ENCODE results near the gene VKORC1L1.
"Not testable (repeated sequence)": the region's sequence is repeated elsewhere in the genome, so short reads cannot be mapped to it uniquely, and the experiment has no call there.

The VKORC1L1 gene

DNA sequence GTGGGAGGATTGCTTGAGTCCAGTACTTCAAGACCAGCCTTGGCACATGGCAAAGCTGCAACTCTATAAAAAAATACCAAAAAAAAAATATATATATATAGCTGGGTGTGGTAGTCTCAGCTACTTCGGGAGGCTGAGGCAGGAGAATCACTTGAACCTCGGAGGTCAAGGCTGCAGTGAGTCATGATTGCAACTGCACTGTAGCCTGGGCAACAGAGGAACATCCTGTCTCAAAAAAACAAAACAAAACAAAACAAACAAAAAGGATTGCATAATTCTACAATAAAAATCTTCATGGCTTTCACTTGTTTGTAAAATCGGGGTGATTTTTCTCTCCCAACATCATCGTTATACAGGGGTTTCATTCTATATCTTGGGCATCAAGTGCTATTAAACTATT lies 74.0 kb downstream of the VKORC1L1 start:
- no peak for DNase-seq

DNA sequence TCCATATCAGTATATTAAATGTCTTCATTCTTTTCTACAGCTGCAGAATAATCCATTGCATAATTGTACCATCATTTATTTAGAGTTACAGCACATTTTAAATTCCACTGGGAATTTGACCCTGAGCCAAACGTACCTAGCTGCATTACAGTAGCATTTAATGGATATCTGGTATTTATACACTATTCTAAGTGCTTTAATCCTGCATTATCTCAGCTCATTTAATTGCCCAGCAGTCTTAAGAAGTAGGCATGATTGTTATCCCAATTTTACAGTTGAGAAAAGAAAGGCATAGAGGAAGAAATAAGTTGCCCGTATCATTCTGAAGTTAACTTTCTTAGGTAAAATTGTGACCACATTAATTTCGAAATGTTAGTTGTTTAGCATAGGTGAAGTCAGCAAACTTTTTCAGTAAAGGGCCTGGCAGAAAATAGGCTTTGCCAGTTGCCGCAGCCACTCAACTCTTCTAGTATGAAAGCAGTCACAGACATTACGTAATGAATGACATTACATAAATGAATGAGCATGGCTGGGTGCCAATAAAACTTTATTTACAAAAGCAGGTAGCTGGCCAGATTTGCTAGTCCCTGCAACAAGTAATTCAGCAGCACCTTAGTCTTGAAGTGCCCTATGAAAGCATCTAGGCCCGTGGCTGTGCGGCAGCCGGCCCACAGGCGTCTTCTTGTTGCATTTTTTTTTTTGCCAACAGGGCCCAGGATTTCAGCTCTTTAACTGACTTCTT lies 79.1 kb downstream of the VKORC1L1 start:
- no peak for DNase-seq

DNA sequence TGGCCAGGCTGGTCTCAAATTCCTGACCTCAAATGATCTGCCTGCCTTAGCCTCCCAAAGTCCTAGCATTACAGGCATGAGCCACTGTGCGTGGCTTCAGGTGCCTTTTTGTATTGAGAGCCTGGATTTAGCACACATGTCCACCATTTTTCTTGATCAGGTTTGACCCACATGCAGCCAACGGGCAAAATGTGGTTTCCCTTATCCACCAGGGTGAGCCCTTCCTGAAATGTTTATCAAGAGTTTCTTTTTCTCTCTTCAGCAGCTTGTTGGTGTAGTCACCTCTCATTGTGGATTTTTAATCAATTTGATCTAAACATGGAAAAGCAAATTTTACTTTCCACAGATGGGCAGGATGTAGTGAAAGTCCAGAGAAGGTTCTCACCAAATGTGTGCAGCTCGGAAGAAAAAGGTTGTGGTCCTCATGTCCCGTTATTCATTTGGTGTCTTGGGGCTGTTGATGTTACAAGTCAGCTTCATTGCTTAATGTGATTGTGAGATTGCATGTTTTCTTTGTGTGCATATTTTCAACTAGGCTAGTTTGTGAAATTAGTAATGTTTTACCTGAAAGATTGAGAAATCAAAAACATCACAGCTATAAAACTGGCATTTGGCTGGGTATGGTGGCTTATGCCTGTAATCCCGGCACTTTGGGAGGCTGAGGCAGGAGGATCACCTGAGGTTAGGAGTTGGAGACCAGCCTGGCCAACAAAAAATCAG lies 80.3 kb downstream of the VKORC1L1 start:
- no peak for DNase-seq

DNA sequence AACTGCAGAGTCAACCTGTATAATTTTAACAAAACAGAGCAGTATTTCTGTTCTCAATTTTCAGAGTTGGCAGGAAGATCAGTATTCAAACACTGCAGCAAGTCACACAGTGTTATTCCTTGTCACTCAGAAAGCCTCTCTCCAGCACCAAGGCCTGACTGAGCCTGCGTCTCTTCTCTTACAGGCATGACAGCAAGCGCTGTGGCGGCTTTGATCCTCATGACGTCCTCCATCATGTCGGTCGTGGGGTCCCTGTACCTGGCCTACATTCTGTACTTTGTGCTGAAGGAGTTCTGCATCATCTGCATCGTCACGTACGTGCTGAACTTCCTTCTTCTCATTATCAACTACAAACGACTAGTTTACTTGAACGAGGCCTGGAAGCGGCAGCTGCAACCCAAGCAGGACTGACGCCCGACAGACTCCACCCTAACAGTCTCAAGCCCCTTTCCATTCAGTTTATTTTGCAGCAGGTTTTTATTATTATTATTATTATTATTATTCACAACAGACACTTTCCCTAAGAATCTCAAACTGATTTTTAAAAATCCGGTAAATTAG lies 81.1 kb downstream of the VKORC1L1 start:
- no peak for DNase-seq

DNA sequence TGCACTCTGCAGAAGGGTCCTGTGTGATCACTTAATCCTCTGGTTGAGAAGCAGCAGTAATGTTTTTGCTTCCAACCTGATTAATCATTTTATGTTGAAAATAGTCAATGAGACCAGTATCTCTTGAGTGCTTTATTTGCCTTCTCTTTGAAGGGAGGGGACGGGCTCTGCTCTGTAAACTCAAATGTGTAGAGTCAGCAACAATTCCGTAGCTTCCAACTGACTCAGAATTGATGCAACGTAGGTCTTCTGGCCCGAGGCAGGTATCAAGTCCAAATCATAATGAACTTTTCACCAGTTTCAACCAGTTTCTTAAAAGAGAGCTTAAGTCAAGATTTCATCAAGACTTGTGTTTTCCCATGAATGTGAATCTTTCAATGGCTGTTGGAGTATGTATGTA lies 82.8 kb downstream of the VKORC1L1 start:
- DNase-seq: no peak

DNA sequence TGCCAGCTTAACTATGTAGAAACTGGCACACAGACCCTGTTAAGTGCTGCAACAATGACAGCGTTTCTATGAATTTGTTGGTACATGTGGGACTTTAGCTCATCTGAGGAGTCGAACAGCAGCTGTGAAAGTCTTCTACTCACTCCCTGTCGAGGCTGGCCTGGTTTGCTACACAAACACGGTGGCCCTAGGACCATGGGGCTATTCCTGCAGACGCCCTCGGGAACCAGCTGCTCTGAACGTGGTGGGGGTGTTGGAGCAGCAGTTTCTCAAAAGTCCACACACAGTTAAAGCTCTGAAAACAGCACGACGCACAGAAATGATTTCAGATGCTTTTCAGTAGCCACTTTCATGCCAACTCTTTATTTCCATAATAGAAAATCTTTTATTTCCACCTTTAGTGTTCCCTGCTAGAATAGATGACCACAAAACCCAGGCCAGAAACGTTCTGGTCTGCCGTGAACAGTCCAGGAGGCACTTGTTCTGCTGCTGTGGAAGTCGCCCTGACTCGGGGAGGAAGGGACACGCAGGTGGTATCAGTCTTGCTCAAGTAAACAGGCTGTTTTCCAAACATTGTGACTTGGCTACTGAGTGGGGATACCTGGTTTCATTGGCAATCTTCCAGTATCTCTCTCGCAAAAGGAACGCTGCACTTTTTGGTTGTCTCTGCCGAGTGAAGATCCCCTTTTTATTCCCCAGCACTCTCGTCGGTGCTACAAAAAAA lies 87.6 kb downstream of the VKORC1L1 start:
- no peak for DNase-seq

DNA sequence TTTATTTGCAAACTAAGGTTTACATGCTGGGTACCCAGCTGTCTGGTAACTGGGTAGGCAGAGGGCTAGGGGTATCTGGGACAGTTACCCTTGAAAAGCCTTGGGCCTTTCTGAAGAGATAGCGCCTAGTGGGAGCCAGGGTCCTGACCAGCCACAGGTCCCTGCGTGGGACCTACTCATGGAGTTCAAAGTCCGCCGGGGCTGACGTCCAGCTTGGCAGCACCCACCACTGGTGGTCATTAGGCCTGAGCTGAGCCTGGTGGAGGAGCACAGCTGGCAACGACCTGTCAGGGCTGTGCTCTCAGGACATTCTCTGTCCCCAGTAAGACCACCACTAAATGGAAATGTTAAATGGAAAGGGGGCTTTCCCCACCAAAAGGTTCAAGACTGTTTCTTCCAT lies 89.2 kb downstream of the VKORC1L1 start:
- DNase-seq: no peak

DNA sequence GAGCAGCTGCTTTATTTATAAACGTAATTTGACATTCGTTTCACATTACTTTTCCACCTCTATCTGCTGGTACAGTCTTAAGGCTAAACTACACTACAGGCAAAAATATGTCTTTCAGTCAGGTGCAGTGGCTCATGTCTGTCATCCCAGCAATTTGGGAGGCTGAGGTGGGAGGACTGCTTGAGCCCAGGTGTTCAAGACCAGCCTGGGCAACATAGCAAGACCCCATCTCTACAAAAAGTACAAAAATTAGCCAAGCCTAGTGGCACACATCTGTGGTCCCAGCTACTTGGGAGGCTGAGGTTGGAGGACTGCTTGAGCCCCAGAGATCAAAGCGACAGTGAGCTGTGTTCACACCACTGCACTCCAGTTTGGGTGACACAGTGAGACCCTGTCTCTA lies 91.8 kb downstream of the VKORC1L1 start:
- DNase-seq: not testable (repeated sequence)

DNA sequence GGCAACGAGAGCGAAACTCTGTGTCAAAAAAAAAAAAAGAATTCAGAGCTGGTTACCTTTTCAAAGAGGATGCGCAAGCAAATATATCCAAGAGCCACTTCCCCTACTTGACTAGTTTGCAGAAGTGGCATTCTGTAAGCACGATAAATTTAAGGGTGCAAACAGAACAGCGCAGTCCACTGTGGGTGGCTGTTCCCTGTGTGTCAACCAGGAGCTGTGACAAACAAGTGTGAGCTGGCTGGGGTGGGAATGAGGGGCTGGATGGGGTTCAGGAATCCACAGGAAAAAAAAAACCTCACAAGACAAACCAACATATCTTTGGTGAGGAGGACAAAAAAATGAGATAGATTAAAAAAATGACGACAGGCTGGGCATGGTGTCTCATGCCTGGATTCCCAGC lies 93.3 kb downstream of the VKORC1L1 start:
- no peak for DNase-seq

DNA sequence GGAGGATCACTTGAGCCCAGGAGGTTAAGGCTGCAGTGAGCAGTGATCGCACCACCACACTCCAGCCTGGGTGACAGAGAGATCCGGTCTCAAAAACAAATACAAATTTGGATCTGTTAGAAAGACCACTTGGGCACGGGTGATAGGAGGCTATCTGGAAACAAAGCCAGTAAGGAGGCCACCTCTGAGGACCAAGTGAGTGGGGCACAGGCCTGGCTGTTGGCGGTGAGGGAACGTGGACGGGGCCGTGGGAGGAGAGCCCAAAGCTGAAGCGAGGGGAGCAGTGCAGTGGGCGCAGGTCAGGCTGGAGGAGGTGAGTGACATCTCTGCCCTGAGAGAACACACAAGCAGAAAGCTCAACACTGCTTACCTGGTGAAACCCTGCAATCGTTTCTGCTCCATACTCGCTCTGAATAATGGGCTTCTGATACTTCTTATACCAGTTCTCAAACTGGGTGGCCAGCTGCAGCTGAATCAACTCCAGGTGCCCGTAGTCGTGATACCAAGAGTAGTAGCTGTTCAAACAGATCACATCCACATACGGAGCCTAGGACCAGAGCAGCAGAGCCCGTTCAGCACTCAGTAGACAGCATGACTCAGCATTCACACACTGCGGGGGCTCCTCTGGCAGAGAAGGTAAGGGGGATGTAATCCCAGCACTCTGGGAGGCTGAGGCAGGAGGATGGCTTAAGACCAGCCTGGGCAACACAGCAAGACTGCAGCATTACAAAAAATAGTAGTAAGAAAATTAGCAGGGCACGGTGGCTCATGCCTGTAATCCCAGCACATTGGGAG lies 94.7 kb downstream of the VKORC1L1 start:
- DNase-seq: no peak

DNA sequence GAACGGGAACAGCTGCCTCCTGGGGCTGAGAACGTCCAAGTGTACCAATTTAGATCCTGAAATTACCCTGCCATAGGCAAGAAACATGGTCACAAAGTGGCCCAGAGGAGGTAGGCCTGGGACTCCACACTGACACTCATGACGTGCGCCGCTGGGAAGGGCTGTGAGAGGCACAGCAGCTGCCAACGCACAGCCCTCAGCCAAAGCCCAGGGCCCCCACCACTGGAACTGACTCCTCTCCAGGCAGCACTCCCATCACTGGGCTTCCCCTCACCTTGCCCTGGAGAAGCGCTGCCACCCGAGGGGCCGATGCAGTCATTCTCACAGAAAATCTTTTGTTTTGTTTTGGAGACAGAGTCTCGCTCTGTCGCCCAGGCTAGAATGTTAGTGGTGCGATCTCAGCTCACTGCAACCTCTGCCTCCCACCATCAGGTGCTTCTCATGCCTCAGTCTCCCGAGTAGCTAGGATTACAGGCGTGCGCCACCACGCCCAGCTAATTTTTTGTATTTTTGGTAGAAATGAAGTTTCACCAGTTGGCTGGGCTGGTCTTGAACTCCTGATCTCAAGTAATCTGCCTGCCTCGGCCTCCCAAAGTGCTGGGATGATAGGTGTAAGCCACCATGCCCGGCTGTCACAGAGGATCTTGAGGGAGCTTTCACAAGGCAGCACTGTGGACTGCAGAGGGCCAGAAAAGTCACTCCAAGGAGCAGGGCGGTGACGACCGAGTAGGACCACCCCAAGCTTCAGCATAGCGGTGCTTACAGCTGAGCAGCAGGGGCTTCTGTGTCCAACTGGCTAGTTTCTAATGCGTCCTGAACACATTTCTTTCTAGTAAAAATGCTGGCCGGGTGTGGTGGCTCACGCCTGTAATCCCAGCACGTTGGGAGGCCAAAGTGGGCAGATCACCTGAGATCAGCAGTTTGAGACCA lies 95.6 kb downstream of the VKORC1L1 start:
- DNase-seq: no peak

DNA sequence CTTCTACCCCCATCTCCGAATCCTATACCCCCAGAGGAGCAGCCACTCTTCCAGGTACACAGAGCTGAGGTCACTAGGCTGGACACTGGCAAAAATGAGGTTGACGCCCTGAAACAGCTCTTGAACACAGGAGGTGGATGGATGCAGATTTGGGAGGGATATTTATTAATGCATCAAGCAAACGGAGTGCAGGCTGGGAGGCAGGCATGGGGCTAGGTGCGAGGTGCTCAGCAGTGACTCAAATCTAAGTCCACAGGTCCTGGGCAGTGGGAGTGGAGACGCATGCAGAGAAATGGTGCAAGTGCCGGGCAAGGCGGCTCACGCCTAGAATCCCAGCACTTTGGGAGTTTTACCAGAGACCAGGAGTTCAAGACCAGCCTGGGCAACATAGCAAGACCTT lies 98.1 kb downstream of the VKORC1L1 start:
- DNase-seq: no peak

DNA sequence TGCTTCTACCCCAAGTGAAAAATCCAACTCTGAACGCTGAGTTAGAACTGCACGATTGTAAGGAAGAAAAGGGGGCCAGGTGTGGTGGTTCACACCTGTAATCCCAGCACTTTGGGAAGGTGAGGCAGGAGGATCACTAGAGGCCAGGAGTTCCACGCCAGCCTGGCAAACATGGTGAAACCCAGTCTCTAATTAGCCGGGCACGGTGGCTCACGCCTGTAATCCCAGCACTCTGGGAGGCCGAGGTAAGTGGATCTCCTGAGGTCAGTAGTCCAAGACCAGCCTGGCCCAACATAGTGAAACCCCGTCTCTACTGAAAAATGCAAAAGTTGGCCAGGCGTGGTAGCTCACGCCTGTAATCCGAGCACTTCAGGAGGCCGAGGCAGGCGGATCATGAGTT lies 100.1 kb downstream of the VKORC1L1 start:
- DNase-seq: no peak

DNA sequence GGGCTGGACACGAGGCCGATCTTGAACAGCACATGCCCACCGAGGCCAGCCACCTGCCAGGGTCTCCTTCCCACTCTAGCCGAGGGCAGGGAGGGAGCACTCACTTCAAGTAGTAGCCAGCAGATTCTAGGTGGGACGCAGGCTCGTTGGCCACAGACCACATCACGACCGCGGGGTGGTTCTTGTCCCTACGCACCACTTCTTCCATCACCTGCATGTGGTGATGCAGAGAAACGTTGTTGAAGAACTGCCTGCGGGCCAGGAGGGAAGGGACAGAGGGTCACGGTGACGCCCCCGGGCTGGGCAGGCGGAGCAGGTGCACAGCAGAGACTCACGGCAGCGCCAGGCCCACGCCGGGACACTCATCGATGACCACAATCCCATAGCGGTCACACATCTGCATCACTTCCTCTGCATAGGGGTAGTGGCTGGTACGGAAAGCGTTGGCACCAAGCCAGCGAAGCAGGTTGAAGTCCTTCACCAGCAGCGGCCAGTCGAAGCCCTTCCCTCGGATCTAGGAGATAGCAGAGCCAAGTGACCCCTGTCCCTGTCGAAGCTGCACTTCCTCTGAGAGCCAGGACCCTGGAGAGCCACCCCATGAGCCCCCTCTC lies 101.4 kb downstream of the VKORC1L1 start:
- no peak for DNase-seq

DNA sequence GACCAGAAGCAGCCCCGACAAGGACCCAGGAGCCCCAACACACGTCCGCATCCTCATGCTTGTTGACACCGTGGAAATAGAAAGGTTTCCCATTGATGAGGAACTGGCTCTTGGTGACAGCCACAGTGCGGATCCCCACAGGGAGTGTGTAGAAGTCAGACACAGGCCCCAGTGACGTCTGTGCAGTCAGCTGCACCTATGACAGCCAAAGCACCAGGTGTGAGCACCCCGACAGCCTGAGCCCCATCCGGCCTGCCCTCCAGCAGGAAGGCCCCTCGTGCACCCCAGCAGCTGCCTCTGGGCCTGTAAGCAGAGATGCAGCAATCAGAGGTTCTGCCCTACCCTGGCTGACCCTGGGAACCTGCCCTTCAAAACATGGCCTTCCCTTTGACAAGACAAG lies 102.0 kb downstream of the VKORC1L1 start:
- DNase-seq: no peak

DNA sequence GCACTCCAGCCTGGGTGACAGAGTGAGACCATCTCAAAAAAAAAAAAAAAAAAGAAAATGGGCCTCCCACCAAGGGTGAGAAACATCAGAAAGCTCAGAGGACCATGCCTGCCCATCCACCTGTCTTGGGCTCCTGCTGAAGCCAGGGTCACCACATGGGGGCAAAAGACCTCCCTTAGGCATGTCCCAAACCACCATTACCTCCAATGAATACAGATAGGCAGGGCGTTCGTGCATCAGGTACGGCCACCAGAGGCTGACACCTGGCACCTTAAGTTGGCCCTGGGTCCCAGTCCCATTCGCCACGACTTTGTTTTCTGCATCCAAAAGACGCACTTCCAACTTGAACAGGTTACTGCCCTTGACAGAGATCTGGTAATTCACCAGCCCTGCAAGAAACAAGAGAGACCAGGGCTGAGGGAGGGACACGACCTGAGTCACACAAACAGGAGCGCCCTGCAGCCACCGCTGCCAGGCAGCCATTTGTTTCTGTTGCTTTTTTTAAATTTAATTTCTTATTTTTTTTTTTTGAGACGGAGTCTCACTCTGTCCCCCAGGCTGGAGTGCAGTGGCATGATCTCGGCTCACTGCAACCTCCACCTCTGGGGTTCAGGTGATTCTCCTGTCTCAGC lies 103.1 kb downstream of the VKORC1L1 start:
- no peak for DNase-seq

DNA sequence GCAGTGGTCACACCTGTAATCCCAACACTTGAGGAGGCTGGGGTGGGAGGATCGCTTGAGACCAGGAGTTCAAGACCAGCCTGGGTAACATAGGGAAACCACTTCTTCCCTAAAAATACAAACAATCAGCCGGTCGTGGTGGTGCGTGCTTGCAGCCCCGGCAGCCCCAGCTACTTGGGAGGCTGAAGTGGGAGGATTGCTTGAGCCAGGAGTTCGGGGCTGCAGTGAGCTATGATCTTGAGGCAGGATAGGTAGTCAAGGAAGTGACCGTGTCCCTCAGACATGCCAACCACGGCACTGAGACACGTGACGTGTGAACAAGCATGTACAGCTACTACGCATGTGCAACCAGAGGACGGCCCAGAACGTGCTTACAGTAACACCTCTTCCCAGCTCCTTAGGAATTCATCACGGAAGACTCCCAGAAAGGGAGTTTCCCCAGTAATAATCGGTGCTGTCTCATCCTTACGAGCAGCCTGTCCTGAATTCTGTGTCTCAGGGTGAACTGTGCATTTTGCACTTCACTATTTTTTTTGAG lies 103.9 kb downstream of the VKORC1L1 start:
- no peak for DNase-seq

DNA sequence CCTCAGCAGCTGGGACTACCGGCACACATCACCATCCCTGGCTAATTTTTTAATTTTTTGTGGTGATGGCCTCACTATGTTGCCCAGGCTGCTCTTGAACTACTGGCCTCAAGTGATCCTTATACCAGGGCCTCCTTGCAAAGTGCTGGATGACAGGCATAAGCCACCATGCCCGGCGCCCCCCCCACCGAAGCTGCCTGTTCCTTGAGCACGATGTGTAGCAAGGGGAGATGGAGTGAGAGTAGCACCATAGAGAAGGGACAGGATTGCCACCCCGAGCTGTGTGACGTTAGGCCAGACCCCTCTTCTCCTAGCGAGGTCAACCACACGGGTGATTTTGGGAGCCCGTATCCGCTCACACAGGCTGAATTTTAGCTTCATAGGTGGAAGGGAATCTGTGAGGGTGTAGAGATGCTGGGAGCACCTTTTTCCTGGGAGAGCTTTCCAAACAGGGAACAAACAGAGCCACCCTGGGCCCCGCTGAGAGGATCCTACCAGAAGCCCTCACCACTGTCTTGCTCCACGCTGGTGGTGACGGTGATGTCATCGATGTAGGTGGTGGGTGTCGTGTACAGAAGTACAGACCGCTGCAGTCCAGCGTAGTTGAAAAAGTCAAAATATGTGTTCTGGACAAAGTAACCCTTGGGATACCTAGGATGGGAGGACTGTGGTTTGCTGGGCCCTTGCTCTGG lies 106.2 kb downstream of the VKORC1L1 start:
- no peak for DNase-seq

DNA sequence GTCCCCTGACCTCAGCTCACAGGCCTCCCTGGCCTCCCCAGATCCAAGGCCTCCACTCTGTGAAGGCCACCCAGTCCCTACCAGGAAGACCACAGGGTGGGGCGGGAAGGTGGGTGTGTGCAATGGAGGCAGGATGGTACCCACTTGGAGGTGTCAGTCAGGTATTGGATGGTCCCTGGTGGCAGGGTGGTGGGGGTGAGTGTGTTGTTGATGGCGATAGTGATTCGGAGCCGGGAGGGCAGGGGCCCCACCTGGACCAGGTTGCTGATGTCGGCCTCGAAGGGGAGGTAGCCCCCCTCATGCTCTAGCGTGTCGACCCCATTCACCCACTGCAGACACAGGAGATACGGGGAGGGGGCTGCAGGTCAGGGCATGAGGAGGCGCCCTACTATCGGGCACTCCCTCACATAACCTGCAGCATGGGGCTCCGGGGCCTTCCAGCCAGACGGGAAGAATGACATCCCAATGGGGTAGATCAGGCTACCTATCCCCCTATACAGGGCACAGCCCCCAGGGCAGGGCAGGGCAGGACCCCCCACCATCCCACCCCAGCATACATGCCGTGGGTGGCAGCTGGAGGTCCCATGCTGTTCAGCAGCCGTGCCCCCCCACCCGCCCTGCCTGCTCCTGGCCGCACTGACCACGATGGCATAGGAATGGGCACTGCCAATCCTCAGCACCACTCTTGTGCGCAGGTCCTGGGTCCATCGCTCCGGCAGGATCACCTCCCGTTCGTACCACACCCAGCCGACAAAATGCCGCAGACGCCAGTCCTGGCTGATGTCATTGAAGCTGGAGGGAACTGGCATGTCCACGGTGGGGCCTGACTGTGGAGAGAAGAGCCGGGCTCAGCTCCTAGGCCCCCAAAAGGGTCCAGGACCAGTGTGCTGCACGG lies 107.0 kb downstream of the VKORC1L1 start:
- no peak for DNase-seq

All from CD4-positive, alpha-beta T cell treated with Interleukin-17A for 4 hours (primary cell).